Loucy (cell line): ENCODE results near the gene CNTNAP2.

ENCODE experiments used
- H2AFZ ChIP-seq: fragments of 200-600 bp; sonication (generic); 2 replicates; pipeline ENCODE4 v1.6.0; 2016; ENCODE audit warnings: antibody characterized with exemption, mild to moderate bottlenecking, low read length, moderate library complexity
- H3F3A ChIP-seq: fragments of 200-600 bp; 2 replicates; pipeline ENCODE4 v1.6.0; 2016; ENCODE audit warnings: antibody characterized with exemption, low read depth, mild to moderate bottlenecking
- H3K27me3 ChIP-seq: fragments of 200-600 bp; sonication (generic); 2 replicates; pipeline ENCODE4 v1.6.1; 2014; ENCODE audit warnings: low read length, mild to moderate bottlenecking; ENCODE audit not compliant: insufficient read depth, poor library complexity, severe bottlenecking
- H3K36me3 ChIP-seq: fragments of 200-600 bp; sonication (generic); 2 replicates; pipeline ENCODE4 v1.6.1; 2016; ENCODE audit warnings: low read length; ENCODE audit not compliant: insufficient read depth
- H3K4me1 ChIP-seq: fragments of 200-600 bp; sonication (generic); 2 replicates; pipeline ENCODE4 v1.5.1; 2014; ENCODE audit warnings: low read length, mild to moderate bottlenecking; ENCODE audit not compliant: insufficient read depth, poor library complexity, severe bottlenecking
- H3K4me2 ChIP-seq: fragments of 200-600 bp; sonication (generic); 2 replicates; pipeline ENCODE4 v1.6.0; 2014; ENCODE audit warnings: antibody characterized with exemption, low read length, low read depth, mild to moderate bottlenecking; ENCODE audit not compliant: poor library complexity, severe bottlenecking
- H3K4me3 ChIP-seq: fragments of 200-600 bp; sonication (generic); 2 replicates; pipeline ENCODE4 v1.5.1; 2014; ENCODE audit warnings: low read length, mild to moderate bottlenecking, mixed read lengths; ENCODE audit not compliant: poor library complexity, severe bottlenecking
- H3K79me2 ChIP-seq: fragments of 200-600 bp; sonication (generic); 2 replicates; pipeline ENCODE4 v1.6.1; 2014; ENCODE audit warnings: low read length; ENCODE audit not compliant: insufficient read depth
- H3K9ac ChIP-seq: fragments of 200-600 bp; sonication (generic); 2 replicates; pipeline ENCODE4 v1.6.0; 2014; ENCODE audit warnings: mild to moderate bottlenecking, low read depth, low read length, moderate library complexity; ENCODE audit not compliant: poor library complexity, severe bottlenecking
- H3K9me2 ChIP-seq: fragments of 200-600 bp; sonication (generic); replicated peaks from 2 replicates; pipeline ENCODE4 v1.6.1; 2016; ENCODE audit warnings: low read depth, low read length, mixed read lengths
- H3K9me3 ChIP-seq: fragments of 200-600 bp; sonication (generic); 2 replicates; pipeline ENCODE4 v1.6.1; 2014; ENCODE audit warnings: mild to moderate bottlenecking, antibody characterized with exemption, low read length, low read depth; ENCODE audit not compliant: insufficient read depth
- H4K20me1 ChIP-seq: fragments of 200-600 bp; sonication (generic); 2 replicates; pipeline ENCODE4 v1.6.0; 2014; ENCODE audit warnings: antibody characterized with exemption, low read length, mild to moderate bottlenecking; ENCODE audit not compliant: insufficient read depth, poor library complexity, severe bottlenecking
- EZH2phosphoT487 ChIP-seq: fragments of 200-600 bp; IDR thresholded peaks from 2 replicates; pipeline ENCODE4 v1.6.1; 2018; ENCODE audit warnings: antibody characterized with exemption, mild to moderate bottlenecking, moderate library complexity, borderline replicate concordance
- TF ChIP-seq, protein P1 (sequence below): fragments of 200-600 bp; sonication (generic); conservative IDR thresholded peaks from 2 replicates; pipeline ENCODE4 v1.5.1; 2014; ENCODE audit warnings: mild to moderate bottlenecking, antibody characterized with exemption, low read length

The CNTNAP2 gene

DNA sequence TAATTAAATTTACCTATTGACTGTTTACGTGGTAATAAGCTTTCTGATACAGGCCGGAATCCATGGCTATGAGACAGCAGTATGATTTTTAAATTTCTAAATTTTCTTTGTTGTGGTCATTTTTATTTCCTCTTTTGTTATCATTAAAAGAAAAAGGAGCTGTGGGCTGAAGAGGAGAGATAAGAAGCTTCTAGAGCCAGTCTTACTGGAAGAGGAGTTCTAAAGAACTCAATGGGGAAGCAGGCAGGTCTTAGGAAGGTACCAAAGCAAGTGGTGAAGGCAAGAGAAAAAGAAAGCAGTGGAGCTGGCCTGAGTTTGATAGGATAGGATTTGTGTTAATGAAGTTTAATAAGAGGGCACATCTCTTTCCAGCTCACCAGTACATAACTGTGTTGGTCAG lies 1187.8 kb downstream of the CNTNAP2 start:
- TF ChIP-seq, protein P1, sequence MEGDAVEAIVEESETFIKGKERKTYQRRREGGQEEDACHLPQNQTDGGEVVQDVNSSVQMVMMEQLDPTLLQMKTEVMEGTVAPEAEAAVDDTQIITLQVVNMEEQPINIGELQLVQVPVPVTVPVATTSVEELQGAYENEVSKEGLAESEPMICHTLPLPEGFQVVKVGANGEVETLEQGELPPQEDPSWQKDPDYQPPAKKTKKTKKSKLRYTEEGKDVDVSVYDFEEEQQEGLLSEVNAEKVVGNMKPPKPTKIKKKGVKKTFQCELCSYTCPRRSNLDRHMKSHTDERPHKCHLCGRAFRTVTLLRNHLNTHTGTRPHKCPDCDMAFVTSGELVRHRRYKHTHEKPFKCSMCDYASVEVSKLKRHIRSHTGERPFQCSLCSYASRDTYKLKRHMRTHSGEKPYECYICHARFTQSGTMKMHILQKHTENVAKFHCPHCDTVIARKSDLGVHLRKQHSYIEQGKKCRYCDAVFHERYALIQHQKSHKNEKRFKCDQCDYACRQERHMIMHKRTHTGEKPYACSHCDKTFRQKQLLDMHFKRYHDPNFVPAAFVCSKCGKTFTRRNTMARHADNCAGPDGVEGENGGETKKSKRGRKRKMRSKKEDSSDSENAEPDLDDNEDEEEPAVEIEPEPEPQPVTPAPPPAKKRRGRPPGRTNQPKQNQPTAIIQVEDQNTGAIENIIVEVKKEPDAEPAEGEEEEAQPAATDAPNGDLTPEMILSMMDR, result no peak
- no peak for TF ChIP-seq EZH2phosphoT487
- H4K20me1 ChIP-seq, result no peaks in the 10 kb centered on the region

DNA sequence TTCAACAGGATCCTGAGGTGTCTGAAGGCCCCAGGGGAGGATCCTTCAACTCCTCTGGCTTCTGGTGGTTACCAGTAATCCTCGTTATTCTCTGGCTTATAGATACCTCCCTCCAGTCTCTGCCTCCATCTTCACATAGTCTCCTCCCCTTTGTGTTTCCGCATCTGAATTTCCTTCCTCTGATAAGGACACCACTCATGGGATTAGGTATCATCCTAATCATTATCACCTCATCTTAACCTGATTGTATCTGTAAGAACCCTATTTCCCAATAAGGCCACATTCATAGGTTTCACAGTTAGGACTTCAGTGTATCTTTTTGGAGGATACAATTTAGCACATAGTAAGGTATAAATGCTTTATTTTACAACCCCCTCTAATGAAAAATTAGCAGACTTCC lies 1189.2 kb downstream of the CNTNAP2 start:
- H4K20me1 ChIP-seq, result no peaks in the 10 kb centered on the region
- no peaks in the 10 kb centered on the region for H3K9me2 ChIP-seq
- H3K36me3 ChIP-seq, result no peaks in the 10 kb centered on the region
- H3K4me3 ChIP-seq, result no peak overlapping the region
- H3K4me1 ChIP-seq, result no peaks in the 10 kb centered on the region
- H3K27me3 ChIP-seq, result no peaks in the 10 kb centered on the region
- H3K4me2 ChIP-seq, result no peak overlapping the region
- H3K9me3 ChIP-seq, result no peaks in the 10 kb centered on the region
- no peak for TF ChIP-seq EZH2phosphoT487
- TF ChIP-seq, protein P1, result no peak
- H3F3A ChIP-seq, result no peaks in the 10 kb centered on the region
- no peaks in the 10 kb centered on the region for H3K79me2 ChIP-seq
- H3K9ac ChIP-seq, result no peak overlapping the region
- no peak overlapping the region for H2AFZ ChIP-seq

More for the DNA sequence above, 1187.8 kb downstream of the CNTNAP2 start:
- Histone ChIP-seq H3K4me3 (no peak overlapping the region), H3K27me3 (no peaks in the 10 kb centered on the region), H3K4me2 (no peak overlapping the region), H3K36me3 (no peaks in the 10 kb centered on the region), H3F3A (no peaks in the 10 kb centered on the region), H3K79me2 (no peaks in the 10 kb centered on the region), H3K4me1 (no peaks in the 10 kb centered on the region), H3K9ac (no peak overlapping the region), H2AFZ (no peak overlapping the region), H3K9me3 (no peaks in the 10 kb centered on the region), H3K9me2 (no peaks in the 10 kb centered on the region)

DNA sequence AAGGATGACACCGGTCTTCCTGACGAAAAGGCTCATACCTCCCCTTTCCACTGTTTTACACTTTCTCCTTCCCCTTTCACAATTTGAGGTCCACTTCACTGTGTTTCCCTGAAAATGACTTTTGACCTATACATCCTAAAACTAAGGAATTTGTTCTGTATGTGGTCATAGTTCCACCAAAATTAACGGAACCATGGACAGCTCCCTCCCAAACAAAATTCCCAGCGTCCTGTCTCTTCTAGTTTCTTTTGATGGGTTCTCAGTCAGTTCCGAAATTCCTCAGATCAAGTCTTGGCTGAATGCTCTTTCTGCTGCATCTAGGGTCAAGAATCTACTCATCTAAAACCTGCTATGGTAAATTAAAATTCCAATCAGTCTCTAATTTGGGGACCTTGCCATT lies 1191.9 kb downstream of the CNTNAP2 start:
- TF ChIP-seq, protein P1, result no peak
- no peak for TF ChIP-seq EZH2phosphoT487
- Histone ChIP-seq H4K20me1 (no peaks in the 10 kb centered on the region), H2AFZ (no peak overlapping the region), H3K36me3 (no peaks in the 10 kb centered on the region), H3K9me2 (no peaks in the 10 kb centered on the region), H3F3A (no peaks in the 10 kb centered on the region), H3K4me1 (no peaks in the 10 kb centered on the region), H3K9ac (no peak overlapping the region), H3K79me2 (no peaks in the 10 kb centered on the region), H3K27me3 (no peaks in the 10 kb centered on the region), H3K4me3 (no peak overlapping the region), H3K4me2 (no peak overlapping the region), H3K9me3 (no peaks in the 10 kb centered on the region)
